HS-27A (cell line): ENCODE data around the gene ZMYND19.
"Not testable (repeated sequence)": the region's sequence is repeated elsewhere in the genome, so short reads cannot be mapped to it uniquely, and the experiment has no call there.

ENCODE experiments used
- DNase-seq: peaks from one replicate; pipeline ENCODE4 v3.0.0-alpha.2; 2012; ENCODE audit warnings: low read depth, missing footprints

ZMYND19 gene

GRCh38 chr9:137554349-137554748 lies 36.0 kb downstream of the ZMYND19 start:
- no peak for DNase-seq

DNA sequence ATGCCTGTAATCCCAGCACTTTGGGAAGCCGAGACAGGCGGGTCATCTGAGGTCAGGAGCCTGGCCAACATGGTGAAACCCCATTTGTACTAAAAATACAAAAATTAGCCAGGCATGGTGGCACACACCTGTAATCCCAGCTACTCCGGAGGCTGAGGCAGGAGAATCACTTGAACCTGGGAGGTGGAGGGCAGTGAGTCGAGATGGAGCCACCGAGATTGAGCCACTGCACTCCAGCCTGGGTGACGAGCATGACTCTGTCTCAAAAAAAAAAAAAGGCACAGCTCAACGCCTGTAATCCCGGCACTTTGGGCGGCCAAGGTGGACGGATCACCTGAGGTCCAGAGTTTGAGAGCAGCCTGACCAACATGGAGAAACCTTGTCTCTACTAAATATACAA lies 36.7 kb downstream of the ZMYND19 start:
- not testable (repeated sequence) for DNase-seq

- no peak for DNase-seq
Observed at GRCh38 chr9:137552022-137552768, 38.1 kb downstream of the ZMYND19 start.

GRCh38 chr9:137551264-137552021 lies 38.9 kb downstream of the ZMYND19 start, which contains the start of gene MRPL41:
Gene MRPL41 (plus strand): TSS chr9:137551879. CDS start chr9:137552082, 203 bp downstream.
- DNase-seq: no peak

GRCh38 chr9:137550958-137551263 lies 39.4 kb downstream of the ZMYND19 start:
- not testable (repeated sequence) for DNase-seq

- DNase-seq: no peak
Observed at GRCh38 chr9:137550231-137550621, 40.1 kb downstream of the ZMYND19 start, which contains the start of gene PNPLA7. Gene PNPLA7 (minus strand): TSS chr9:137550402. CDS start chr9:137550197, 205 bp downstream.

DNA sequence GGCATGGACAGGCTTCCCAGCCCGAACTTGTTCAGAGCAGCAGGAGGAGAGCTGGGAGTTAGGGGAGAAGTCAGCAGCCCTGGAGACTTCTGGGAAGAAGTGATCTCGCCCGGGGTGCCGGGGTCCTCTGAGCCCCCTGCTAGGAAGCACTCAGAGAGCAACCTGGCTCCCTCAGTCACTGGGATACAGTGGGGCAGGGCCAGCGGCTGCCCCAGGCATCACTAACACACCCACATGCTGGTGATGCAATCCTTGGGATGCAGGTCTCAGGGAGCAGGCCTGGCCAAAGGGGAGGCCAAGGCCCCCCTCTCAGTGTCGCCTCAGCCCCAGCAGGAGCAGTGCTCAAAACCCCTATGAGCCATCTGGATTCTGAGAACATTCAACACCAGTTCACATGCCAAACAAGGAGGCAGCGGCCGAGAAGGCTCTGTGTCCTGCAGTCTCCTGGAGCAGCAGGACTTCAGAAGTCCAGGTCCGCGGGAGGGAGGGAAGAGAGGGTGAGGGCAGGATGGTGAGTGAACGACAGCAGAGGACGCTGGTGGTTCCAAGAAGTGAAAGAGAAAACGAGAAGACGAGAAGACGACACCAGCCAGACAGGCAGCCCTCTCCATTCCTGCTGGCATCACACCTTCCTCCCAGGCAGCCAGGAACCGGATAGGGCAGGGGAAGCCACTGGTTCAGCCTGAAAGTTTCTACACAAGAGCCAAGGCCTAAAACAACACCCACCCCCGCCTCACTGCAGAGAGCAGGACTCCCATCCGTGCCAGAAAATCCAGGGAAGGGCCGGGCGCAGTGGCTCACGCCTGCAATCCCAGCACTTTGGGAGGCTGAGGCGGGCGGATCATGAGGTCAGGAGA lies 42.4 kb downstream of the ZMYND19 start:
- no peak for DNase-seq

- DNase-seq: no peak
Observed at GRCh38 chr9:137545123-137545522, 45.2 kb downstream of the ZMYND19 start.

- DNase-seq: no peak
Observed at GRCh38 chr9:137544176-137544760, 46.0 kb downstream of the ZMYND19 start.

DNA sequence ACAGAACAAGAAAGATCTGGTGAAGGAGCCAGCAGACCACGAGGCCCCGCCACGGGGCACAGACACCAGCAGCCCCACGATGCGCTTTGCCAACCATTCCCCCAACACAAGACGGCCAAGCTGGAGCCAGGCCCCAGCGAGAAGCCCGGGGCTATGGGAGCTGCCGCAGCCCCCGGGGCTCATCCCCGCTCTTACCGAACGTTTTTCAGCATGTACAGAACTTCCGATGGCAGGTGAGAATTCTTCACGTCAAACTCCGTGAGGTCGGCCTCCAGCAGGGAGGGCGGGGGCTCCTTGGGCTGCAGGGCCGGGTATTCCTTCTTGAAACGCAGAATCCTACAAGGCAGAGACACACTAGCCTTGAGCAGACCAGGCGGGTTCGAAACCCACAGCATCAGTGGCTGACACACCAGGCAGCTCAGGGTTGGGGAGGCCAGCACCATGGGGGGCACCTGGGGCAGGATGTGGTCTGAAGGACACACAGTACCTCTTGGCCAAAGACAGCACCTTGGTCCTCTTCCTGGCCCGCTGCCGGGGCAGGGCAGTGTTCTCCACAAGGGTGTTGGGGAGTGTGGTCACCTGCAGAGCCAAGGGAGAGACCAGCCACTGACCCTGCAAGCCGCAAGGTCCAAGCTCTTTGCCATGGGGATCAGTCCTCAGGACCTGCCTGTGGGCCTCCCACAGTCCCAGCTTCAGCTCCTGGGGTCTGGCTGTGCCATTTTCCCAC lies 46.9 kb downstream of the ZMYND19 start:
- DNase-seq: no peak

DNA sequence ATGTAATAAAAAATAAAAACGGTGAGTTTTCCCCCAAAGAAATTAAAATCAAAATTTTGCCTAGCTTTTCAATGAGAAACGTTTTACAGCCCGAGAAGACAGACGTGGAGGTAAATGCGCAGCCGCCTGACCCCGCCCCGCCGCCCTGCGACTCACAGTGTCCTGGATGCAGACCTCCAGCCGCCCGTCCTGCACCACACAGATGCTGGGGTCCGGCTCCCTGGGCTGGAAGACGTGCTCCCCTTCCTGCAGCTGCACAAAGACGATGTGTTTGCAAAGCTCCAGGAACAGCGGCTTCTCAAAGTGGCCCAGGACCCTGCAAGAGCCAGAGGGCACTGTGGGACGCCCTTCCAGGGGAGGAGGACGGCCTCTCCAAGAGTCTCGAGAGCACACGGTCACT lies 47.8 kb downstream of the ZMYND19 start:
- DNase-seq: no peak

- no peak for DNase-seq
Observed at GRCh38 chr9:137540536-137540935, 49.8 kb downstream of the ZMYND19 start.

GRCh38 chr9:137538058-137538457 lies 52.3 kb downstream of the ZMYND19 start:
- DNase-seq: no peak

- not testable (repeated sequence) for DNase-seq
Observed at GRCh38 chr9:137536594-137537131, 53.6 kb downstream of the ZMYND19 start.

DNA sequence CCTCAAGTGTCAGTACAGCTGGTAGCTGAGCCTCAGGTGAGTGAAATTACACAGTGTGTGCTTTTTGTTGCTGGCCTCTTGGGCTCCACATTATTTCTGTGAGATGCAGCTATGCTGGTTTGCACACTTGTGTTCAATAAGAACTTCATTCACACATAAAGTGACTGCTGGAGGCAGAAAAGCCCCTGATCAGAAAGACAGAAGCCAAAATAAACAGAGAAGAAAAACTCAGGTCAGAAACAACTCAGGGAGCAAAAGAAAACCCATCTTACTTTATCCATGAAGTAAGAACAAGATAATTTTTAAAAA lies 55.2 kb downstream of the ZMYND19 start:
- no peak for DNase-seq

DNA sequence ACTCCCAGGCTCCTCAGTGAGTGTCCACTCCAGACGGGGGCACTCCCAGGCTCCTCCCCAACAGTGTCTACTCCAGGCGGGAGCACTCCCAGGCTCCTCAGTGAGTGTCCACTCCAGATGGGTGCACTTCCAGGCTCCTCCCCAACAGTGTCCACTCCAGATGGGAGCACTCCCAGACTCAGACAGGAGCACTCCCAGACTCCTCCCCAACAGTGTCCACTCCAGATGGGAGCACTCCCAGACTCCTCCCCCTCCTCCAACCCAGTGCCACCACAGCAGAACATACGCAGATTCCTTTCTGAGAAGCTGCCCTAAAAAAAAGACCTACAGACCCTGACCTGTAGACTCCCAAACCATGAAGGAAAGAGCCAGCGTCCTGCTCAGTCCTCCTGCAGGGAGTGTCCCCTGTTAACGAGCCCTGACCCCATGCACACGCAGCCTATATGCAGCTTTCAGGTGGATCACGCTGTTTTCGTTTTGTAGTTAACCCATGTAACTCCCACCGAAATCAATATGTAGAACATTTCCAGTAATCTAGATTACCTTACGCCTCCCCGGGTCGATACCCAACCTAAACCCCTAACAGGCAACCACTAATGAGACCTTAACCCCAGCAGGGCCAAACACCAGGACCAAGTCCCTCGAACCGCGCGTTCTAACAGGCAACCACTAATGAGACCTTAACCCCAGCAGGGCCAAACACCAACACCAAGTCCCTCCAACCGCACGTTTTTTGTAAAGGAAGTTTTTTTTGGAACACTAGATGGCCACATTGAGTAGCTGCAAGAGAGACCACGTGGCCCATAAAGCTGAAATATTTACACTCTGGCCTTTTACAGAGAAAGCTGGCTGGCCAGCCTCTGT lies 55.8 kb downstream of the ZMYND19 start:
- DNase-seq: no peak

DNA sequence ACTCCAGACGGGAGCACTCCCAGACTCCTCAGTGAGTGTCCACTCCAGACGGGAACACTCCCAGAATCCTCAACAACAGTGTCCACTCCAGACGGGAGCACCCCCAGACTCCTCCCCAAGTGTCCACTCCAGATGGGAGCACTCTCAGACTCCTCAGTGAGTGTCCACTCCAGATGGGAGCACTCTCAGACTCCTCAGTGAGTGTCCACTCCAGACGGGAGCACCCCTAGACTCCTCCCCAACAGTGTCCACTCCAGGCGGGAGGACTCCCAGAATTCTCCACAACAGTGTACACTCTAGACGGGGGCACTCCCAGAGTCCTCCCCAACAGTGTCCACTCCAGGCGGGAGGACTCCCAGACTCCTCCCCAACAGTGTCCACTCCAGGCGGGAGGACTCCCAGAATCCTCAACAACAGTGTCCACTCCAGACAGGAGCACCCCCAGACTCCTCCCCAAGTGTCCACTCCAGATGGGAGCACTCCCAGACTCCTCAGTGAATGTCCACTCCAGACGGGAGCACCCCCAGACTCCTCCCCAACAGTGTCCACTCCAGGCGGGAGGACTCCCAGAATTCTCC lies 57.3 kb downstream of the ZMYND19 start:
- DNase-seq: not testable (repeated sequence)
